K562 (cell line): Measurements from ENCODE around the gene CUTC. TPM values are rescaled to one million over a fixed set of nuclear protein-coding genes. Genes with fewer than 3 reads are reported as not detected.

ENCODE experiments used
- BRD4 ChIP-seq: fragments of 200-600 bp; sonication (generic); IDR thresholded peaks from 2 replicates; pipeline ENCODE4 v1.6.1; 2017; ENCODE audit warnings: inconsistent platforms
- GATA2 ChIP-seq: sonication (generic); formaldehyde crosslinking; IDR thresholded peaks from 2 replicates; pipeline ENCODE4 v1.4.0; 2020; ENCODE audit warnings: mild to moderate bottlenecking, missing genetic modification reagents
- MCM2 ChIP-seq: fragments of 450-650 bp; IDR thresholded peaks from 2 replicates; pipeline ENCODE4 v1.6.1; 2017; ENCODE audit warnings: low read depth, mild to moderate bottlenecking
- MECOM ChIP-seq: fragments of 250-450 bp; sonication (Bioruptor Pico); IDR thresholded peaks from 2 replicates; pipeline ENCODE4 v1.8.0; 2022; ENCODE audit warnings: inconsistent platforms
- NFATC3 ChIP-seq: fragments of 450-650 bp; IDR thresholded peaks from 2 replicates; pipeline ENCODE4 v1.6.1; 2017; ENCODE audit warnings: mild to moderate bottlenecking
- NR2F6 ChIP-seq: fragments of 450-650 bp; formaldehyde crosslinking; IDR thresholded peaks from 2 replicates; pipeline ENCODE4 v1.4.0; 2020; ENCODE audit warnings: mild to moderate bottlenecking
- PPARD ChIP-seq: fragments of 250-450 bp; sonication (Bioruptor Pico); IDR thresholded peaks from 2 replicates; pipeline ENCODE4 v1.8.0; 2022; ENCODE audit warnings: inconsistent platforms, mild to moderate bottlenecking, moderate library complexity
- SMARCB1 ChIP-seq: IDR thresholded peaks from 2 replicates; pipeline ENCODE4 v1.6.1; 2011; ENCODE audit warnings: improper control_type of control experiment, low read depth; ENCODE audit not compliant: insufficient read length
- SPI1 ChIP-seq: IDR thresholded peaks from 2 replicates; pipeline ENCODE4 v1.6.1; 2011; ENCODE audit warnings: low read depth, low read length, control low read depth, borderline replicate concordance
- TAF15 ChIP-seq: fragments of 200-400 bp; formaldehyde crosslinking; IDR thresholded peaks from 2 replicates; pipeline ENCODE4 v1.6.1; 2017; ENCODE audit warnings: mild to moderate bottlenecking, low read depth, low read length, moderate library complexity
- TCF7L2 ChIP-seq: fragments of 150-350 bp; IDR thresholded peaks from 2 replicates; pipeline ENCODE4 v1.6.1; 2016; ENCODE audit warnings: low read depth, mild to moderate bottlenecking, low read length, moderate library complexity
- TEAD1 ChIP-seq, 2 experiments: fragments of 450-650 bp in 1 of 2; sonication (generic) in 1 of 2; formaldehyde crosslinking; IDR thresholded peaks; 2 replicates each; pipeline versions ENCODE4 v1.4.0 to v1.8.0; 2020 to 2022; ENCODE audit warnings: mild to moderate bottlenecking in 2 of 2, missing genetic modification reagents in 1 of 2
- THRAP3 ChIP-seq: fragments of 450-650 bp; IDR thresholded peaks from 2 replicates; pipeline ENCODE4 v1.6.1; 2016; ENCODE audit warnings: mild to moderate bottlenecking, inconsistent platforms, borderline replicate concordance
- ZNF324 ChIP-seq: fragments of 250-450 bp; sonication (Bioruptor Pico); IDR thresholded peaks from 2 replicates; pipeline ENCODE4 v1.4.0; 2020; ENCODE audit warnings: mild to moderate bottlenecking
- polyA plus RNA-seq, 8 experiments: library from polyadenylated mRNA; depleted of rRNA in 4 of 8; stranded (reverse) in 5 of 8; unstranded in 3 of 8; fragments of >200 nt; fragmentation: Nextera tagmentation in 2 of 8; fragmentation: Illumina TruSeq in 1 of 8; extraction: Ambion mirVana in 2 of 8; extraction: Trizol in 1 of 8; gene quantifications; 2 replicates each; pipeline versions ENCODE4 v1.2.1 to v1.2.3, GENCODE V29; 2011 to 2014; ENCODE audit warnings: inconsistent platforms in 1 of 8, missing spikeins in 1 of 8
- total RNA-seq, 7 experiments: library from RNA; depleted of rRNA in 6 of 7; stranded (reverse); fragments of >200 nt in 6 of 7; fragmentation: Illumina TruSeq in 2 of 7; extraction: Trizol in 2 of 7; gene quantifications; 2 replicates each; pipeline versions ENCODE4 v1.2.1 to v1.2.3, GENCODE V29; 2011 to 2021; ENCODE audit warnings: low replicate concordance in 1 of 7
- TF ChIP-seq, protein P1 (sequence below): IDR thresholded peaks from 3 replicates; pipeline ENCODE4 v1.6.1; 2011; ENCODE audit warnings: borderline replicate concordance, mild to moderate bottlenecking, moderate library complexity; ENCODE audit not compliant: insufficient read length; ENCODE audit errors: extremely low read depth
- TF ChIP-seq, protein P2 (sequence below): fragments of 250-450 bp; sonication (Bioruptor Pico); IDR thresholded peaks from 2 replicates; pipeline ENCODE4 v1.5.0; 2022; ENCODE audit warnings: mild to moderate bottlenecking
- TF ChIP-seq, protein P3 (sequence below): fragments of 450-650 bp; conservative IDR thresholded peaks from 2 replicates; pipeline ENCODE4 v1.6.1; 2016; ENCODE audit warnings: missing genetic modification characterization, low read depth, mild to moderate bottlenecking, missing compliant biosample characterization, moderate library complexity

CUTC gene
- total and polyA plus RNA-seq, 9 of the 15 experiments (the other 6 are each of a cell fraction or from before 2014, with no cell fraction given), result 18.6 to 69.3 (median 32.3) TPM

DNA sequence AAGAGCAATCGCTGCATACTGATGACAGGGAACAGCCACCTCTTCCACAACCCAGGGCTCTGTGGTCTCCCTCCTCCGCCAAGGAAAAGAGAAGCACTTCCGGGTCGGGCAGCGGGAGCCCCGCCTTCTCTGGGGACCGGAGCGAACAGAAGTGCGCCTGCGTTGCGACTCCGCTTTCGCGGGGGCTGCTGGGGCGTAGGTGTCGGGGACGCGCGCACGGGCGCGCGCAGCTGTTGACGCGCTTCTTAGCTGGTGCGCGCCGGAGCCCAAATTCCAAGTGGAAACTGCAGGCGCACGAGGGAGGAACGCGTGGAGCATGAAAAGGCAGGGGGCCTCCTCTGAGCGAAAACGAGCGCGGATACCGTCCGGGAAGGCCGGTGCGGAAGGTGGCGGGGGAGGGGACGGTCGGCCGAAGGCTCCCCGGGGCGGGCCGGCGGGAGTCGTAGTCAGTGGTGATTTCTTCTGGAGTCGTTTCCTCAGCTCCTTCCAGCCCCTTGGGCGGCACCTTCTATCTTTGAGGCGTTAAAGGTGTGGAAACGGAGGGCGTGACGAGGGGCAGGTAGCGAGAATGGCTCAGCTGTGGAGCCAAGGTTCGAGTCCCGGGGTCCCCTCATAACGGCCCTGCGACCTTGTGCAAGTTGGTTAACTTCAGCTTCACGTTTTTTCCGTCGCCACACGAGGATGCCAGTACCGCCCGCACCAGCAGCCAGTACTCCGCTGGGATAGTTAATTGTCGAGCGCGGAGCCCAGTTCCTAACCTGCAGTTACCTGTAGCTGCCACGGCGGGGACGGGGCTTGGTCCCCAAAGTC is at the start of gene CUTC, which contains the start of gene COX15 (continued):
- TF ChIP-seq, protein P1, sequence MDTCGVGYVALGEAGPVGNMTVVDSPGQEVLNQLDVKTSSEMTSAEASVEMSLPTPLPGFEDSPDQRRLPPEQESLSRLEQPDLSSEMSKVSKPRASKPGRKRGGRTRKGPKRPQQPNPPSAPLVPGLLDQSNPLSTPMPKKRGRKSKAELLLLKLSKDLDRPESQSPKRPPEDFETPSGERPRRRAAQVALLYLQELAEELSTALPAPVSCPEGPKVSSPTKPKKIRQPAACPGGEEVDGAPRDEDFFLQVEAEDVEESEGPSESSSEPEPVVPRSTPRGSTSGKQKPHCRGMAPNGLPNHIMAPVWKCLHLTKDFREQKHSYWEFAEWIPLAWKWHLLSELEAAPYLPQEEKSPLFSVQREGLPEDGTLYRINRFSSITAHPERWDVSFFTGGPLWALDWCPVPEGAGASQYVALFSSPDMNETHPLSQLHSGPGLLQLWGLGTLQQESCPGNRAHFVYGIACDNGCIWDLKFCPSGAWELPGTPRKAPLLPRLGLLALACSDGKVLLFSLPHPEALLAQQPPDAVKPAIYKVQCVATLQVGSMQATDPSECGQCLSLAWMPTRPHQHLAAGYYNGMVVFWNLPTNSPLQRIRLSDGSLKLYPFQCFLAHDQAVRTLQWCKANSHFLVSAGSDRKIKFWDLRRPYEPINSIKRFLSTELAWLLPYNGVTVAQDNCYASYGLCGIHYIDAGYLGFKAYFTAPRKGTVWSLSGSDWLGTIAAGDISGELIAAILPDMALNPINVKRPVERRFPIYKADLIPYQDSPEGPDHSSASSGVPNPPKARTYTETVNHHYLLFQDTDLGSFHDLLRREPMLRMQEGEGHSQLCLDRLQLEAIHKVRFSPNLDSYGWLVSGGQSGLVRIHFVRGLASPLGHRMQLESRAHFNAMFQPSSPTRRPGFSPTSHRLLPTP, result peak; percentile 39
- TF ChIP-seq THRAP3 (no peak), NFATC3 (no peak), PPARD (CRISPR knock-in tag) (no peak), MCM2 (no peak), TCF7L2 (no peak), NR2F6 (CRISPR knock-in tag) (no peak), GATA2 (CRISPR knock-in tag) (no peak), ZNF324 (no peak), MECOM (CRISPR knock-in tag) (no peak), SPI1 (0 out of 2 replicates have a peak, but pooled peaks have one; percentile 10), SMARCB1 (no peak), TAF15 (no peak), TEAD1 (CRISPR knock-in tag; IDR thresholded peaks at IDR 0.05) (0 out of 4 replicates have a peak, but pooled peaks of 1 of the 2 experiments have one; percentile 83), BRD4 (no peak)
- TF ChIP-seq, protein P2, sequence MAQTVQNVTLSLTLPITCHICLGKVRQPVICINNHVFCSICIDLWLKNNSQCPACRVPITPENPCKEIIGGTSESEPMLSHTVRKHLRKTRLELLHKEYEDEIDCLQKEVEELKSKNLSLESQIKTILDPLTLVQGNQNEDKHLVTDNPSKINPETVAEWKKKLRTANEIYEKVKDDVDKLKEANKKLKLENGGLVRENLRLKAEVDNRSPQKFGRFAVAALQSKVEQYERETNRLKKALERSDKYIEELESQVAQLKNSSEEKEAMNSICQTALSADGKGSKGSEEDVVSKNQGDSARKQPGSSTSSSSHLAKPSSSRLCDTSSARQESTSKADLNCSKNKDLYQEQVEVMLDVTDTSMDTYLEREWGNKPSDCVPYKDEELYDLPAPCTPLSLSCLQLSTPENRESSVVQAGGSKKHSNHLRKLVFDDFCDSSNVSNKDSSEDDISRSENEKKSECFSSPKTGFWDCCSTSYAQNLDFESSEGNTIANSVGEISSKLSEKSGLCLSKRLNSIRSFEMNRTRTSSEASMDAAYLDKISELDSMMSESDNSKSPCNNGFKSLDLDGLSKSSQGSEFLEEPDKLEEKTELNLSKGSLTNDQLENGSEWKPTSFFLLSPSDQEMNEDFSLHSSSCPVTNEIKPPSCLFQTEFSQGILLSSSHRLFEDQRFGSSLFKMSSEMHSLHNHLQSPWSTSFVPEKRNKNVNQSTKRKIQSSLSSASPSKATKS, result no peak
- TF ChIP-seq, protein P3, sequence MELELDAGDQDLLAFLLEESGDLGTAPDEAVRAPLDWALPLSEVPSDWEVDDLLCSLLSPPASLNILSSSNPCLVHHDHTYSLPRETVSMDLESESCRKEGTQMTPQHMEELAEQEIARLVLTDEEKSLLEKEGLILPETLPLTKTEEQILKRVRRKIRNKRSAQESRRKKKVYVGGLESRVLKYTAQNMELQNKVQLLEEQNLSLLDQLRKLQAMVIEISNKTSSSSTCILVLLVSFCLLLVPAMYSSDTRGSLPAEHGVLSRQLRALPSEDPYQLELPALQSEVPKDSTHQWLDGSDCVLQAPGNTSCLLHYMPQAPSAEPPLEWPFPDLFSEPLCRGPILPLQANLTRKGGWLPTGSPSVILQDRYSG (tag), result no peak
